Ovary (tissue), 9 donors: Measurements from ENCODE around the gene WDR37. TPM values are rescaled to one million over a fixed set of nuclear protein-coding genes. Genes with fewer than 3 reads are reported as not detected.

Experiments used
- DNase-seq, 5 donors: peaks; one replicate each; pipeline ENCODE4 v3.0.0-alpha.2; 2019 to 2020
- H3K27ac ChIP-seq, 2 donors: fragments of 200-600 bp; one replicate each; pipeline versions ENCODE4 v1.5.1 to v1.8.0; 2019 to 2022
- H3K27me3 ChIP-seq: fragments of 200-600 bp; one replicate; pipeline ENCODE4 v1.8.0; 2022
- H3K36me3 ChIP-seq: fragments of 200-600 bp; sonication (generic); one replicate; pipeline ENCODE4 v1.5.1; 2019
- H3K4me1 ChIP-seq: one replicate; pipeline ENCODE4 v1.8.1; 2013; ENCODE audit warnings: mild to moderate bottlenecking, moderate library complexity; ENCODE audit not compliant: insufficient read depth
- H3K4me3 ChIP-seq: fragments of 200-600 bp; sonication (generic); one replicate; pipeline ENCODE4 v1.5.1; 2017
- H3K9me3 ChIP-seq, 2 donors: fragments of 200-600 bp in 1 of 2; sonication (generic) in 1 of 2; one replicate each; pipeline versions ENCODE4 v1.5.1 to v1.8.1; 2013 to 2019; ENCODE audit warnings: mild to moderate bottlenecking in 1 of 2, moderate library complexity in 1 of 2
- EP300 ChIP-seq: sonication (generic); formaldehyde crosslinking; IDR thresholded peaks from one replicate; pipeline ENCODE4 v1.6.1; 2017; ENCODE audit warnings: antibody characterized with exemption
- POLR2A ChIP-seq: fragments of 450-650 bp; IDR thresholded peaks from one replicate; pipeline ENCODE4 v1.6.1; 2017; ENCODE audit warnings: antibody characterized with exemption, mild to moderate bottlenecking, moderate library complexity
- WGBS, 3 donors: extraction: QIAGEN DNeasy Blood & Tissue Kit in 1 of 3; methylation state at CpG; one replicate each; pipeline versions ENCODE4 v1.1.5 to v1.1.7; 2013 to 2017; 5-methylcytosine and 5-hydroxymethylcytosine counted together
- intact Hi-C, 4 donors: fragments of 100-400 bp; cut with DNase I; formaldehyde crosslinking; loops; one replicate each; pipeline versions ENCODE4 v1.11.0 to v1.15.1; 2022 to 2023
- polyA plus RNA-seq, 2 donors: library from polyadenylated mRNA; stranded (reverse); fragments of 200-250 nt in 1 of 2; fragments of 350-450 nt in 1 of 2; fragmentation: Illumina TruSeq in 1 of 2; extraction: RNeasy Lipid Tissue Mini Kit (QIAGEN cat#74804) in 1 of 2; gene quantifications; one replicate each; pipeline ENCODE4 v1.2.3, GENCODE V29; 2013 to 2014
- total RNA-seq, 7 donors: library from RNA; depleted of rRNA in 2 of 7; stranded (reverse); fragments of >200 nt in 2 of 7; fragmentation: NEBNext Ultra II Directional in 3 of 7; extraction: Animal tissue kit (Norgen Biotek cat#: 25700) in 3 of 7; gene quantifications; one replicate each; pipeline versions ENCODE4 v1.1.0 to v1.2.4, GENCODE V29; 2016 to 2023
- TF ChIP-seq, protein P1 (sequence below), 3 donors: fragments of 450-650 bp in 2 of 3; fragments of 200-600 bp in 1 of 3; IDR thresholded peaks; one replicate each; pipeline versions ENCODE4 v1.5.1 to v1.8.0; 2016 to 2022; ENCODE audit warnings: antibody characterized with exemption in 3 of 3, mild to moderate bottlenecking in 1 of 3
- donor health status: DM: no; HTN: no; CAD: no; lungs with moderate emphysema.
- donor health status: DM: no; HTN: no; CAD: no.
- donor health status: Bipolar disorder and iron deficiency.
- donor health status: DM: yes; HTN: yes; CAD: no.
- donor health status: DM: no; HTN: no; CAD: no.
- donor health status: DM: yes; HTN: yes; CAD: no.

Gene WDR37
- total and polyA plus RNA-seq, 9 donors, result 6.6 to 20.0 (median 14.8) TPM

DNA sequence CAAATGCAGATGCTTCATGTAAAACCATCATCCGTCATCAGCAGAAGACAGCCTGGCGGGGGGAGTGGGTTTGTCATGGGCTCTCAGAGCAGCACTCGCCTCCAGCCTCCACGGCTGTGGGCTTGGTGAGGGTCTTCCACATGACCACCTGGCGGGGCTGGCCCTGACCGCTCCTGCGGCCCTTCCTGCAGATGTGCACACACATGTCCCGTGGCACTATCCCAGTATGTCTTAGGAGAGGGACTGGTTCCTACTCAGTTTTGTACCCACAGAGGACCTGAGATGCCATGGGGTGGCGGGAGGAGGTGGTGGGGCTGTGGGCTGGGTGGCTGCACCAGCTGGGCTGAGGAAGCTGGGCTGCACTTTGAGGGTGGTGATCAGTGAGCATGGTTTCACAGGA, 35.2 kb upstream of the WDR37 start:
- intact Hi-C loops, result no loop called here
- no peaks in the 10 kb centered on the region for H3K27me3 ChIP-seq
- no peaks in the 10 kb centered on the region for H3K36me3 ChIP-seq
- no peak overlapping the region for H3K4me3 ChIP-seq
- DNase-seq, result no peak
- no peak overlapping the region for H3K27ac ChIP-seq
- no peaks in the 10 kb centered on the region for H3K4me1 ChIP-seq
- H3K9me3 ChIP-seq, result no peaks in the 10 kb centered on the region
- WGBS, 3 donors, result 90 to 96% (median 93%) methylated on average over 9 of the region's 9 CpGs
- no peak for TF ChIP-seq EP300
- TF ChIP-seq, protein P1, sequence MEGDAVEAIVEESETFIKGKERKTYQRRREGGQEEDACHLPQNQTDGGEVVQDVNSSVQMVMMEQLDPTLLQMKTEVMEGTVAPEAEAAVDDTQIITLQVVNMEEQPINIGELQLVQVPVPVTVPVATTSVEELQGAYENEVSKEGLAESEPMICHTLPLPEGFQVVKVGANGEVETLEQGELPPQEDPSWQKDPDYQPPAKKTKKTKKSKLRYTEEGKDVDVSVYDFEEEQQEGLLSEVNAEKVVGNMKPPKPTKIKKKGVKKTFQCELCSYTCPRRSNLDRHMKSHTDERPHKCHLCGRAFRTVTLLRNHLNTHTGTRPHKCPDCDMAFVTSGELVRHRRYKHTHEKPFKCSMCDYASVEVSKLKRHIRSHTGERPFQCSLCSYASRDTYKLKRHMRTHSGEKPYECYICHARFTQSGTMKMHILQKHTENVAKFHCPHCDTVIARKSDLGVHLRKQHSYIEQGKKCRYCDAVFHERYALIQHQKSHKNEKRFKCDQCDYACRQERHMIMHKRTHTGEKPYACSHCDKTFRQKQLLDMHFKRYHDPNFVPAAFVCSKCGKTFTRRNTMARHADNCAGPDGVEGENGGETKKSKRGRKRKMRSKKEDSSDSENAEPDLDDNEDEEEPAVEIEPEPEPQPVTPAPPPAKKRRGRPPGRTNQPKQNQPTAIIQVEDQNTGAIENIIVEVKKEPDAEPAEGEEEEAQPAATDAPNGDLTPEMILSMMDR (IDR thresholded peaks at IDR 0.05), result no peak
- no peak for TF ChIP-seq POLR2A

DNA sequence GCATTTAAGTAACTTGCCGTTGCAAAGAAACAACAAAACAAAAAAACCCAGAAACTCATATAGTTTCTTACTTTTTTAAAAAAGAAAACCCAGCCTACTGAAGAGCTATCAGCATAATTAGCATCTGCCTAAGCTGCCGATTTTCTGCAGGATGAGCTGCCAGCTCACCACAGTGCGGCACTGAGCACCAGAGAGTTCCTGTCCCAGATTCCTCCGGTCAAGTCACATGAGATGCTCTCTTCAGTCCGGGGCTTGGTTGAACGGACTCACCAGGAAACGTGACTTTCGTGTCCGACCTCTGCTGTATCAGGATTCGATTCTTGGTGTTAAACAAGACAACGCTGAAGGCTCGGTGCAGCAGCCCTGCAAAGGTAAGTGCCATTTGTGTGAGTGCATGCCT, 33.8 kb upstream of the WDR37 start:
- DNase-seq, result no peak
- no peaks in the 10 kb centered on the region for H3K27me3 ChIP-seq
- WGBS, 3 donors, result 74 to 87% (median 84%) methylated on average over 12 of the region's 12 CpGs
- H3K36me3 ChIP-seq, result no peaks in the 10 kb centered on the region
- intact Hi-C loops, result no loop called here
- no peak overlapping the region for H3K4me3 ChIP-seq
- H3K9me3 ChIP-seq, result no peaks in the 10 kb centered on the region
- no peaks in the 10 kb centered on the region for H3K4me1 ChIP-seq
- no peak overlapping the region for H3K27ac ChIP-seq
- TF ChIP-seq EP300 (no peak), POLR2A (no peak)
- TF ChIP-seq, protein P1 (IDR thresholded peaks at IDR 0.05), result no peak

DNA sequence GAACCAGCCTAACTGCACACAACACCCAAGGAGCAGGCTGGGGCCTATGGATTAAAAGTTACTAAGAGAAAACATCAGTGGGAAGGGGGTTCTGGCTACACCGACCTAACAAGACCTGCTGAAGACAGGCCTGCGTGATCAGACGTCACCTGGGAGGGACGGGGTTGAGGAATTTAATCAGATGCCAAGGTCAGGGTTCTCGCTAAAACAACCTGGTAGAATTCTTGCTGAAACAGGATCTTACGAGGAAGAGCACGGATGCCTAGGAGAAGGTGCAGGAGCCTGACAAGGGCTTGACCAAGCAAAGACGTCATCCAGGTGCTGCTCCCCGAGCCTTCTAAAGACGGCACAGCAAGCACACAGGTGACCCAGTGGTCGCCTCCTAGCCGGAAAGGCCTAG, 32.1 kb upstream of the WDR37 start:
- Histone ChIP-seq H3K4me1 (no peaks in the 10 kb centered on the region), H3K27ac (no peak overlapping the region), H3K36me3 (no peaks in the 10 kb centered on the region), H3K9me3 (no peaks in the 10 kb centered on the region), H3K4me3 (no peak overlapping the region), H3K27me3 (no peaks in the 10 kb centered on the region)
- no peak for DNase-seq
- TF ChIP-seq, protein P1 (IDR thresholded peaks at IDR 0.05), result no peak
- TF ChIP-seq POLR2A (no peak), EP300 (no peak)
- WGBS, 3 donors, result 81 to 90% (median 83%) methylated on average over 12 of the region's 12 CpGs
- intact Hi-C loops, result no loop called here

DNA sequence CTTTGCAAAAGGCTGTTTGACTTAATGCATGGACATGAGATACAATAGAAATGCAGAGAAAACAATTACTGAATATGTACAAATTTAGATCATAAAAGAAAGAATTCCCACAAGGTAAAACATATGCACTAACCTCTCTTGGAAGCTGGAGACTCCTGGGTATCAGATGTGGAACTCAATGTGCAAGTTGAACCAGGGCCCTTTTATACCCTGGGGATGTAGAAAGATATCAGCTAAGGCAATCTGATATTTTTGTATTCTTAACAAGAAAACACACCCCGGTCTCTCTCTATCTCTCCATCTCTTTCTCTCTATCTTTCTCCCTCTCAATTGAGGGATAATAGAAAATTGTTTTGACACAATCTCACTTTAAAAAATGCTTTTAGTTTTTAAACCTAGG, 30.5 kb upstream of the WDR37 start, which contains the start of gene IDI2:
IDI2 (minus strand) TSS at position 177 of the 400 bp plus-strand sequence. CDS start 1,136 bp downstream, outside the sequence.
- H3K9me3 ChIP-seq, result no peaks in the 10 kb centered on the region
- H3K27ac ChIP-seq, result no peak within 1 kb of the TSS
- no peaks in the 10 kb centered on the region for H3K36me3 ChIP-seq
- no peak within 1 kb of the TSS for H3K4me3 ChIP-seq
- 86 to 97% (median 94%) methylated on average over 1 of the region's 1 CpG for WGBS, 3 donors
- H3K27me3 ChIP-seq, result no peaks in the 10 kb centered on the region
- H3K4me1 ChIP-seq, result no peaks in the 10 kb centered on the region
- TF ChIP-seq, protein P1 (IDR thresholded peaks at IDR 0.05), result no peak
- no peak for TF ChIP-seq EP300
- TF ChIP-seq POLR2A, result no peak
- DNase-seq, result no peak
- intact Hi-C loops, result no loop called here

DNA sequence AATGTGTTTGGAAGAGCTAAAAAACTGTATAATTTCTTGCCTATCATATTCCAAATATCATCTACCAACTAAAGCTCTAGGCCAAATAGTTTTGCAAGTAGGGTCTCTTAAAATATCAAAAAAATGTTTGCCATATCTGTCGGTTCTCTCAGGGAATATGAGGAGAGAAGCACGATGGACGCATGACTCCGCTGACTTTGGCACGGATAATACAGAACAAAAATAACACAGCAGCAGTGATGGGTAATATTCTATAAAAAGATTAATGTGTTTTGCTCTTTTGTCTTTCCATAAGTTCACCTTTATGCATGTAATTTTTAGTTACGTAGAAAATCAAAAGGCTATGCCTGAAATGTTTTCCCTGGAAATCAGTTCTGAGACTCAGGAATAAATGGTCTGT, 29.6 kb upstream of the WDR37 start:
- intact Hi-C loops, result no loop called here
- no peak overlapping the region for H3K27ac ChIP-seq
- no peaks in the 10 kb centered on the region for H3K9me3 ChIP-seq
- H3K36me3 ChIP-seq, result no peaks in the 10 kb centered on the region
- no peak overlapping the region for H3K4me3 ChIP-seq
- no peak for DNase-seq
- H3K4me1 ChIP-seq, result no peaks in the 10 kb centered on the region
- TF ChIP-seq POLR2A (no peak), EP300 (no peak)
- TF ChIP-seq, protein P1 (IDR thresholded peaks at IDR 0.05), result no peak
- no peaks in the 10 kb centered on the region for H3K27me3 ChIP-seq
- WGBS, 3 donors, result 91 to 95% (median 92%) methylated on average over 6 of the region's 6 CpGs
